ENCODE measurements around the gene ATP8A2.
"Not testable (repeated sequence)": the region's sequence is repeated elsewhere in the genome, so short reads cannot be mapped to it uniquely, and the experiment has no call there.

ATP8A2 gene

DNA sequence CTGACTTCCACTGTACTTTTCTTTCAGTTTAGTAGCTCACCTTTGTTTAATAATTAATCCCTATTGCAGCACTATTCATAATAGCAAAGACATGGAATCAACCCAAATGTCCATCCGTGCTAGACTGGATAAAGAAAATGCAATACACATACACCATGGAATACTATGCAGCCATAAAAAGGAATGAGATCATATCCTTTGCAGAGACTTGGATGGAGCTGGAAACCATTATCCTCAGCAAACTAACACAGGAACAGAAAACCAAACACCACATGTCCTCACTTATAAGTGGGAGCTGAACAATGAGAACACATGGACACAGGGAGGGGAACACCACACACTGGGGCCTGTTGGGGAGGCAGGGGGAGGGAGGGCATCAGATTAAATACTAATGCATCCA is 402.3 kb downstream of the ATP8A2 start:
- DNase-seq, result not testable (repeated sequence)

DNA sequence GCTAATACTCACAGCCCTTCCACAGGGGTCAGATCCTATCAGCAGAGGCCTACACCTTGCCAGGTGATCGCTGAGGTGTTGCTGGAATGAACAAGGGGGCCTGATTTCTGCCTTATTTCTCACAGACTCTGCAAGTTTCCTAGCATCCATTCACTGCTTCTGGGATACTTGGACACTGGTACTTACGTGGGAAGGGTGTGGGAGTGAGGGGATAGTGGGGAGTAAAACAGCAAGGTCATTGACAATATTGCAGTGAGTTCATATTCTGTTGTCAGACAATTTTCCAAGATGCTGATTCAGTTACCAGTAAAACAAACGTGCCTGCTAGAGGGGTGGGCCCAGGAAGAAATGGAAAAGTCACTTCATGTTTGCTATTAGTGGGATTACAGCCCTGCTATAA is 403.5 kb downstream of the ATP8A2 start:
- no peak for DNase-seq

DNA sequence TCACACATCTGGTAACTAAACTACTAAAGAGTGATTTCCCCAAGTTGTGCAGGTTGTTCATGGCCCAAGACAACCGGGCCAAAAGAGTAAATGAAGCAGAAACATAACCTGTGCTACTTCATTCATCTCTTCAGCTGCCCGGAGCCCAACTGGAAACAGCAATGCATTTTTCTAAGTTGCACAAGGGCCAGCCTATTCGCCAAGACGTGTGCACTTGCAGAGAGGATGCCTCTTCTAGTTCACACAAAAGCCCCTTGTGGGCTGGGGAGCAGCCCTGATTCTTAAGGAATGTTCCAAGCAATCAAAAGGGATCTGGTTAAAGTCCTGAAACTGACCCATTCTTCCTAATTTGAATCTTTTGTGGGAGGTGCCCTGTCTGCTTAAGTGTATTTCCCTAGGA is 404.2 kb downstream of the ATP8A2 start:
- no peak for DNase-seq

DNA sequence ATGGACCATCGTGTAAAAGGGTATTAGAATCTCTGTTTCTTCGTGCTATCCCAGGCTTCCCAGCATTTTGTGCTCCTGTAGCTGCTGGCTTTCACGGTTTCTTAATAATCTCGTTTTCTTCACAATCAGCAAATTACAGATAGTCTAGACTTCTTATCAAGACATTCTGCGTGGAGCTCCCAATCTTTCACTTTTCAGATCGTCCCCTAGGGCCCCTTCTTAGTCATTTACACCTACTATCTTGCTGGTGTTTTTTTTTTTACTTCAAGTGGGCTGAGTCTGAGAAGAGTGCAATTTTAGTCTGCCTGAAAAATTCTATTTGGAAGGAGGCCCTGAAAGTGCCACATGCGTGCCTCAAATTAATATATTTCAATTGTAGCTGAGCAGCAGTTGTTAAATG is 404.9 kb downstream of the ATP8A2 start:
- DNase-seq, result no peak

DNA sequence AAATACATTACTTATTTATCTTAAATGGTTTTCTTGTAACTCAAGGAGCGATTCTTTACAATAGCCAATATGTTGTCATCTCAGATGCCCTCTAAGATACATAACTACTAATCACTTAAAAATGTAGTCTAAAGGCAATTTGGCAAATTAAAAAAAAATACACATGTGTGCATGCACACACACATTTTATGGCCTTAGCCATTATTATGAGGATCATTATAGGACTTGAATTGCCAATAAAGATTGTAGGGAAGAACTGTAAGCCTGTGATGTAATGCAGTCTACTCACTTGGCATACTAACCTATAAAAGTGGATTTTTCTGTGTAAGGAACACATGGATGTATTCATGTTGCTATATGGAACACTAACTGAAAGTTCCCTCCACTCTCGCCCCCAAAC is 405.7 kb downstream of the ATP8A2 start:
- DNase-seq, result no peak

DNA sequence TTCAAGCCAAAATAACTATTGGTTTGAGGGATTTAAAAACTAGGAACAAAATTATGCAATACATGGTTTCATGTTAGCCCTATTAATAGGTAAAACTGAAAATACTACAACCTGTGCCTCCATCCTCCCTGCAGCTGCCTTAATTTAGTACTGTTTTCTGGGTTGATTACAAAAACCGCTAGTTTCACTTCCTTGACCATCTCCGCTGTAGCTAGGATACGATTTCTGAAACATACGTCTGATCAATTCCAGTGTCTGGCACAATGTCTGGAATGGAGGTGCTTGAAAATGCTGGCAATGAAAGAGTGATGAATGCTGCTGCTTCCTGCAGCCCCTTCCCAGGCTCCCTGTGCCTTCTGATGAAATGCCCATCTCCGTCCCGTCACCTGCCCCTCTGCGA is 406.6 kb downstream of the ATP8A2 start:
- DNase-seq, result no peak

DNA sequence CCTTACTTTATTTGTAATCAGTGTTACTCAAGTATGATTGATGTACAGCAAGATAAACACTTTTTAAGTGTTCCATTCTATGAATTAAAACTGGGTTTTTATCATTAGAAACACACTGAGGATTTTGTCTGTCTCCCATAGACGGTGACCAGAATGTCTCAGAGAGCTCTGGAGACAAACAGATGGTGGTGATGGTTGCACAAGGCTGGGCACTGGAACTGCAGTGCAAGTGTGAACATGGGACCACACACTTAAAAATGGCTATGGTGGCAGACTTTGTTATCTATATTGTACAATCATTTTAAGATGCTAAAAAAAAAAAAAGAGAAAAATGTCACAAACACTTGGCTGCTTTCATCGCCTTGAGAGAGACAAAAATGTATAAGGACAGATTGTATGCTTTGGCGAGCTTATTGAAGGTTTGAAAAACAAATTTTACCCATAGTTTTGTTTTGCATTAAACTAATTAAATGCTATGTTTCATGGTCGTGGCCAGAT is 407.1 kb downstream of the ATP8A2 start:
- no peak for DNase-seq

DNA sequence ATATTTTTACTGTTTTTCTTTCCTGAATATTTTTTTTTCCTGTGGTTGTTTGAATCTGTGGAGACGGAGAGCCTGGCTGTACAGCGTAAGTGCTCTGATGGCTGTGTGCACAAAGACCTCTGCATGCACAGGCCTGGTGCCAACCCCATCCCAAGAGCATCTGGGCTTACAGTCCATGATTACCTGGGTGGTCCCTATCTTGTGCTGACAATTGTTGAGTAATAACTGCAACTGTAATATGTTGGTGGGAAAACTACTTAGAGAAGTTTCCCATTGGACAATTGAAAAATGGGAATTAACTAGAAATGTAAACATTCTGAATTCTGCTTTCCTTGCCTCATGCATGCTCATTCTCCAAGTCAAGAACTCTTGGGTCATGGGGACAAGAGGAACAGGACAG is 411.3 kb downstream of the ATP8A2 start:
- no peak for DNase-seq

DNA sequence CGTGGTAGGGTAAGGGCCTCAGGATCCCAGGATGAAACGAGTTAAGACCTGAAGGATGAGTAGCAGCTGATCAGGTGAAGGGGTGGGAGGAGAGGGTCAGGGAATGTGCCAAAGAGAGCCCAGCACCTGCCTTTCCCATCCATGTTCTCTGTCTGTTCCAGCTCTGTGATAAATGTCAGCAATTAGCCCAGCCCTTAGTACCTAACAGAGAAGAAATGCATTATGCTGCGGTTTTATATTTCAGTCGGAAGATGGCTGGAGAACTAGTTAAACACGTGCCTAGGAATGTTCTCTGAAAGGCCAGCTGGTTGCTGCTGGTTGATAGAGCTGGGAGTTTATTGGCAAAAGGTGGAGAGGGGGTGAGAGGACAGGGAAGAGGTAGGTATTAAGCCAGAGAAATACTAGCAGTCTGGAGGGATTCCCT is 411.8 kb downstream of the ATP8A2 start:
- peak; percentile 3 for DNase-seq

DNA sequence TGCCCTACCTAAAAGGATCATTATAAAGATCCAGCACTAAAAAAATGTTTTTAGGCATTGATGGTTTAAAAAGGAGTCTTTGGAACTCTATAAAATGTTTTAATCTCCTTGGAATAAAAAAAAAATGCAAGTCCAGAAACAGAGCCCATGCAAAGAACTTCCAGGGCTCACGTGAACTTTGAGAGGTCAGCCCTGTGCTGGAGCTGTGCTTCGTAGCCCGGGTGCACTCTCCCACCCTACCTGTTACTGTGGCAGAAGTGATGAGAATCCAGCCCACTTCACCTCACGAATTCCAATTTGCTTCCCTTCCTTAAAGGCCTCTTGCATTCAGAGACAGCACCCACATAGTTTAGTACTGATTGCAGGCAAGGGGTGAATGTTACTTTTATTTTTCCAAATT is 412.3 kb downstream of the ATP8A2 start:
- DNase-seq, result no peak

DNA sequence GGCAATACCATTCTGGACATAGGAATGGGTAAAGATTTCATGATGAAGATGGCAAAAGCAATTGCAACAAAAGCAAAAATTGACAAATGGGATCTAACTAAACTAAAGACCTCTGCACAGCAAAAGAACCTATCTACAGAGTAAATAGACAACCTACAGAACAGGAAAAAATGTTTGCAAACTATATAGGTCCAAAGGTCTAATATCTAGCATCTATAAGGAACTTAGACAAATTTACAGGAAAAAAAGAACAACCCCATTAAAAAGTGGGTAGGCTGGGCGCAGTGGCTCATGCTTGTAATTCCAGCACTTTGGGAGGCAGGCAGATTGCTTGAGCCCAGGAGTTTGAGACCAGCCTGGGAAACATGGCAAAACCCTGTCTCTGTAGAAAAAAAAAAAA is 418.4 kb downstream of the ATP8A2 start:
- DNase-seq, result not testable (repeated sequence)

DNA sequence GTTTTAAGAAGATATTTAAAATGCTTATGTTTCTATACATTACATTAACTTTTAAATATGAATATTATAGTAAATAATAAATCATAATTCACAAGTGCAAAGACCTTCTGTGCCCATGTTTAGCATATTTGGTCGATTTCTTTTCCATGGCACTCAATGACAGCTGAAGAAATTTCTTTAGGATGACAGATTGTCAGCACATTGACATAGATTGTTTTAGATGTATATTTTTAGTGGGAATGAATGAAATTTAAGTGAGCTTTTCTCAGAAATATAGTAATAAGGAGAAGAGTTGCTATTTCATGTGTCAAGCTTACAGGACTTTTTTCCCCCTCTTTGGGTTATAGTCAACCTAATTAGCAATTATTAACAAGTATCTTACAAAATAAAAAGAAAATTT is 423.5 kb downstream of the ATP8A2 start:
- DNase-seq, result no peak

DNA sequence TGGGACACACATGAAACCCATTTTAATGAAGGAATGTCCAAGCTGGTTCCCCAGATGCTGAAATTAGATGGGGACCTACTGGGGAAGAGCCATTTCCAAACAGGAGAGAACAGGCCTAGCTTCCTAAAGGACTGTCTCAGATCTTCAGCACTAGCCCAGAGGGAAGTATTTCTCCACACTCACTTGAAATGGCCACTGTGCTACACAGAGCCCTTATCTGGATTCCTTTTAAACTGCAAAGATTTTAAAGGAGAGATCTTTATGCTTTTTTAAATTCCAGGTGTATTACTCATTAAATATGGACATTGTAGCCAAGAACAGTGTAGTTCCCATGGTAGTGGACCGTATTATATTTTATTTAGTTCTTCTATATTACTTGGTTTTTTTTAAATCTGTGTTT is 424.7 kb downstream of the ATP8A2 start:
- DNase-seq, result no peak

DNA sequence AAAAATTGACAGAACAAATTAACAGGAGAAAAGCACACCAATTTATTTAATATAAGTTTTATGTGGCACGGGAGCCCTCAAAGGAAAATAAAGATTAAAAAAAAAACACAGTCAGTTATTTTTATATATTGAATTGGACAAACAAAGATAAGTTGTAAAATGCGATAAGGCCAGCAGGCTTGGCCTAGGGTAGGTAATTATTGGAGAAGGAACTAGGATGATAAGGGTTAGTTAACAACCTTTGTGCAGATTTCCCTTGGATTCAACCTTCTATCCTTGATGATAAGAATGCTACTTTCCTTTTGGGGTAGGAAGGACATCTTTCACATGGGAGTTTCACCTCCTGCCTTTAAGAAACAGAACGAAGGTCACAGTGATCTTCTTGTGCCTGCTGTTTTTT is 427.2 kb downstream of the ATP8A2 start:
- no peak for DNase-seq

DNA sequence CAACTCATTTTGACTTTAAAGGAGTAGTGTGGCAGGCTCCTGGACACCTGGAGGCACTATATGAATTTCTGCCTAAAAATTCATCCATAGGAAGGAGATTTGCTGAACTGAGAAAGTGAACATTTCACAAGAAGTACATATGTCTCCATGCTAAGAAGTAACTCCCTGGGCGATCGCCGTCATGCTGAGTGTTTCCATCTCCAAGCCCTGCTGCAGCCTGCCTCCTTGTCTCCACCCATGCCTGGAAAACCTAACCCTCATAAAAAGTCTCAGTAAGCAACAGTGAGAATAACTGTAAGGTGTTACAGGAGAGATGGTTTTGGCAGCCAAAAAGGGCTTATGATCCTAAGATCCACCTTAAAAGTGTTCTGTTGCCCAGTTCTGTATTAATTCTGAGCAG is 428.7 kb downstream of the ATP8A2 start:
- DNase-seq, result no peak

DNA sequence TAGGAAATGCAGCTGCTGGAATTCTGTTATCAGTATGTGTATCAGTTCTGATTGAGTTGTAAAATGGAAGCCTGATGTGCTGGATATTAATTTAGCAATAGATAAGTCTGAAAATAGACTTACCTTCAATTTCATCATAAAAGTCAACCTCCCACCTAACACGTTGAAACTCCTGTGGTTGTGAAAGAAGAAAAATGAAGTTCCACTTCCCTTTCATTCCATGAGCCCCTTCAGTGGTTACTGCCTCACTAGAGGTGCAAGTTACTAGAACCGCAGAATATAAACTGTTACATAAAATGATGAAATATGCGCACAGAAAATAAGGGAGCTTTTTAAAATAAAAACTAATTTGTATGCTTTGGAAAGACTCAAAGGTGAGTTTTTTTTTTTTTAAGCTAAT is 430.8 kb downstream of the ATP8A2 start:
- no peak for DNase-seq

DNA sequence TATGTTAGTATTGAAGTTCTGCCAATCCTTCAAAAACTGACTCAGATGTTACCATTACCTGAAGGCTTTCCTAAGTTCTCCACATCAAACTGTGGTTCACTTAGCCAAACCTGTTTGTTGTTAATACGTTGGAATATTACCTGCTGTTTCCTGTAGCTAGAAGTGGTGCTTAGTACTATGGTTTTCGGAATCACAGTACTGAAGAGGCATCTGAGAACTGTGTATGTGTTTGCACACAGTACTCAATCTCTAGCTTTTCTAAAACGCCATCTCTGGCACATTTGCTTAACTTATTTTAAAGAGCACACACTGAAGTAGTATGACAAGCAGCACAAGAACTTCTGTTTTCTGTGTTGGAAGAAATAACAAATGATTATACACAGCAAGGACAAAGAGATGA is 431.9 kb downstream of the ATP8A2 start:
- no peak for DNase-seq

DNA sequence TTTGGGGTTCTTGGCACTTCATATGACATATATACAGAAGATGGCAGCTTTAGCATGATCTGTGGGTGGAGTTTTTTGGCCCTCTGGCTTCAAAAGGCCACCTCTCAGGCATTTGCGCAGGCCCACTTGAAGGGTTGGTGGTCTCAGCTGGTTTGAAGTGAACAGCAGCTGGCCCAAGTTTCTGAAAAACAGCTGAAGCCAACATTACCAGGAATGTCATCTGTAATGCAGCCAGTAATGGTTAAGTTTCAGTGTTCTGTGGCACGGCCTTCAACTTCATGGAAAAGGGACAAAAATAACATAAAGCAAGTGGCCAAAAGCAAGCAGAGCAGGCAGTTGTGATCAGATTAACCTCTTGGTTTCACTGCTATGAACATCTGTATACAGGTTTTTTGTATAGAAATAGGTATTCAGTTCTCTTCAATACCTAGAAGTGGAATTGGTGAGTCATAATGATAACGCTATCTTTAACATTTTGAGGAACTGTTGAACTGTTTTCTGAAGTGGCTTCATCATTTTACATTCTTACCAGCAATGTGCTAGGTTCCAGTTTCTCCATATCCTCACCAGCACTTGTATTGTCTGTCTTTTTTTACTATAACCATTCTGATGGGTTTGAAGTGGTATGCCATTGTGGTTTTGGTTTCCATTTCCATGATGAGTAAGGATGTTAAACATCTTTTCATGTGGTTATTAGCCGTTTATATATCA is 434.6 kb downstream of the ATP8A2 start:
- DNase-seq, result no peak

DNA sequence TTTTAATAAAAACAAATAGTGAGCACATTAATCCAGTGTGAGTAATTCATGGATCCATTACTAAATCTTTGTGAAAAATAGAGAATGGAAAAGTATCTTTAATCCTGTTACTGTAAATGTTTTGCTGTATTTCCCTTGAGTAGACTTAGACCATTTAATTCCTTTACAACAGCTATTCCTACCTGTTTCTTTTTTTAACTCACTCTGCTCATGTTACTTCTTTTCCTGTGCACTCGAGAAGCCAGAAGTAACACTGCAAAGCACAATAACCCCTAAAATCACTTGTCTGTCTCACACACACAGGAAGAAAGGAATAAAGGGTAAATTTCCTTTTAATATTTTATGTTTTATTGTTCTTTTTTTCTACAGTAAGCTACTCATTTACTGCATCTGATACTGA is 435.8 kb downstream of the ATP8A2 start:
- no peak for DNase-seq

DNA sequence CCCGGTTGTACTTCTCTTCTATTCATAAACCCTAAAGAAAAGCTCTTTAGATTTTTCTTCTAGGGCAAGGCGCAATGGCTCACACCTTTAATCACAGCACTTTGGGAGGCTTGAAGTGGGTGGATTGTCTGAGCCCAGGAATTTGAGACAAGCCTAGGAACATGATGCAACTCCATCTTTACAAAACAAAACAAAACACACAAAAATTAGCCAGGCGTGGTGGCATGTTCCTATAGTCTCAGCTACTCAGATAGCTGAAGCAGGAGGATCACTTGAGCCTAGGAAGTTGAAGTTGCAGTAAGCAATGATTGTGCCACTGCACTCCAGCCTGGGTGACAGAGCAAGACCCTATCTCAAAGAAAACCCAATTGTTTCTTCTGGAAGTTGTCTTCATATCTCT is 439.7 kb downstream of the ATP8A2 start:
- DNase-seq, result no peak

DNA sequence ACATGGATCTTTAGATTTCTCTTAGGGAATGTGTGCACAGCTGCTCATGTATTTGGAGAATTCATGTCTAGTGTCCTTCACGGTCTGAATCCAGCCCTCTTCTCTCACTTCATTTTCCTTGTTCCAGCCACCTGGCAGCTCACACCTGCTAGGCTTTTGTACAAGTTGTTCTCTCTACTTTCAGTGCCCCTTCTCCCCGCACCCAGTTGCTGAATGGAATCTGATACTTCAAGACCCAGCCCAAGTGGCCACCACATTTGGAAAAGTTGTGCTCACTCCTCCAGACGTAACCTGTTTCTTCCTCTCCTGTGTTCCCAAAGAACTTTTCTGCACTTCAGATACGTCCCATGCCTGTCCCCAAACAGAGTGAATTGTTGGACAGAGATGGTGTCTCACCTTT is 444.5 kb downstream of the ATP8A2 start:
- no peak for DNase-seq

DNA sequence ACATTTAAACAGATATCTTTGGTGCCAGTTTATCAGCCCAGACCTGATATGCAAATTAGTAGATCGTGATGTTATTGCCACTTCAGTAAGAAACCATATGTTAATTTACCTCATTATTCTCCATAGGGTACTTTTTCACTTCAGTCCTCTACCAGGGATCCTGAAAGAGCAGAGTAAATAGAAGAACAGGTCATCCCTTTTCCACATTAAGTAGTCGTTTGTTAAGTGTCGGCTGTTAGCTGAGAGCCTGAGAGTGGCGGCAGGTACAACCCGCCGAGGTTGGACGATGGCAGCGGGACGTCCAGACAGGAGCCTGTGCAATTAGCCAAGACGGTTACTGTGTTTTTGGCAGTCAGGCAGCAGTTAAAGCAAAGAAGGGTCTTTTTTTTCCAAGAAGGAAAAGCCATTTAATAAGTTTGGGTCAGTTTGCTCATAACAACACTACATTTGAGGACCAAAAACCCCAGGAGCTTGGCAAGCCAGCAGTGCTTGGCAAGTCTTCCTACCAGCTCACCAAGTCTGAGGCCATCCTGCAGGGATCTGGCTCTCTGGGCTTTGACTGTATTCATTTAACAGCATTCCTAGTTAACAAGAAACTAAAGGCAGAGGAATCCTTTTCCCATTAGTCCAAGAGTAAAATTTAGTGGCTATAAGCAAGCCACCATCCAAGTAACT is 448.2 kb downstream of the ATP8A2 start:
- DNase-seq, result no peak

DNA sequence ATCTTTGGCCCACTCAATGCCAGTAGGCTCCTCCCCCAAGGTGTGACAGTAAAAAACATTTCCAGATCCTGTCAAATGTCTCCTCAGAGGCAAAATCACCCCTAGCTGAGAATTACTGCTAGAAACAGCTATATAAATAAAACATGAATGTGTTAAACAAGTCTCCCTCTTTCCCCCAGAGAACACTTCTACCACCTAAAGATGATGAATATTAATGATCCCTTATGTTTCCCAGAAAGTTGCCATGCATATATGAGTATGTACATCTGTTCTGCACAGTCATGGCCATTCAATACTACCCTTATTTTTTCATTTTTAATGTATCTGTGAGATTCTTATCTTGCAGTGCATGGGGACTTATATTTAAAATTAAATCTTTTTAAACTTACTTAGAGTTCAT is 450.0 kb downstream of the ATP8A2 start:
- DNase-seq, result no peak

DNA sequence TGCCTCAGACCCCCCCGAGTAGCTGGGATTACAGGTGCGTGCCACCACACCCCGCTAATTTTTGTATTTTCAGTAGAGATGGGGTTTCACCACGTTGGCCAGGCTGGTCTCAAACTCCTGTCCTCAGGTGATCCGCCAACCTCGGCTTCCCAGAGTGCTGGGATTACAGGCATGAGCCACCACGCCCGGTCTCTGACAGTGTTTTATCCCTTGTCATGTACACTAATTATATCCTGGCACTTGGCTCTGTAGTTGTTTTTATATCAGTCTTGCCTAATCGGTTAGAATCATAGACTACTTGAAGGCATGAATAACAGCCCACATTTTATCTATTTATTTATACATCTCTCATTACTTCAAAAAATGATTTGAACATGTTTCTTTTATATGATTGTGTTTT is 455.4 kb downstream of the ATP8A2 start:
- DNase-seq, result not testable (repeated sequence)
